RWPE1 (cell line): ENCODE results near the gene SCNN1B.
"Not testable (repeated sequence)": the region's sequence is repeated elsewhere in the genome, so short reads cannot be mapped to it uniquely, and the experiment has no call there.

Source experiments
- CTCF ChIA-PET: fragments of 350-600 bp; sonication (Branson Sonifier 250); formaldehyde crosslinking; extraction: SDS; loops from one replicate; lab custom pipeline; 2021; lab: Yijun Ruan, JAX
- POLR2A ChIA-PET: fragments of 400-600 bp; formaldehyde crosslinking; extraction: SDS; loops from one replicate; lab custom pipeline; 2020; ENCODE audit warnings: antibody characterized with exemption; ENCODE audit not compliant: low non-redundant PET; lab: Yijun Ruan, JAX
- DNase-seq: peaks from one replicate; pipeline ENCODE4 v3.0.0; 2012; ENCODE audit warnings: low spot score
- H3K27ac ChIP-seq: fragments of 450-650 bp; 2 replicates; pipeline ENCODE4 v1.5.1; 2017
- TF ChIP-seq, protein P1 (sequence below): fragments of 450-650 bp; conservative IDR thresholded peaks from 2 replicates; pipeline ENCODE4 v1.5.1; 2017; ENCODE audit warnings: low read depth, mild to moderate bottlenecking

The SCNN1B gene

DNA sequence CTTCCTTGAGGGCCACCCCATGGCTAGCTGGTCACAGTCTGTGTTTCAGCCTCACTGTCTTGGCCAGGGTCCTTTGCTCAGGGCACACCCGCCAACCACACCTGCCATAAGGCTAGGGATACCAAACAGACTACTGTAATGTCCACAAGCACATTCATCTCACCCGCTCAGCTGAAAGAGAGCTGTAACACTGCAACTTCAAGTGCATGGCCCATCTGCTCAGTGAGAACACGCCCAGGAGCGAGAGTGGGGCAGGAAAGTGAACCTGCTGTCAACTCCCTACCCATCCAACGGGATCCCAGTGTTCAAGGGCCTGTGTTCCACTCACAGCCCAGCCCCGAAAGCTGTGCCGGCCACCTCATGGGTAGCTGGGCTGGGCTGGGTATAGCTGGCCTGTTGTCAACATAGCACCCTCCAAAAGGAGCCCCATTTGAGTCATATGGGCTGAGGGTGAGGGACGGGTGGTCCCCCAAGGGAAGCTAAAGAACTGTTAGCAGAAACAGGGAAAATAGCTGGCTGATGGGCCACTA, 55.7 kb downstream of the SCNN1B start:
- DNase-seq: no peak
- TF ChIP-seq, protein P1, sequence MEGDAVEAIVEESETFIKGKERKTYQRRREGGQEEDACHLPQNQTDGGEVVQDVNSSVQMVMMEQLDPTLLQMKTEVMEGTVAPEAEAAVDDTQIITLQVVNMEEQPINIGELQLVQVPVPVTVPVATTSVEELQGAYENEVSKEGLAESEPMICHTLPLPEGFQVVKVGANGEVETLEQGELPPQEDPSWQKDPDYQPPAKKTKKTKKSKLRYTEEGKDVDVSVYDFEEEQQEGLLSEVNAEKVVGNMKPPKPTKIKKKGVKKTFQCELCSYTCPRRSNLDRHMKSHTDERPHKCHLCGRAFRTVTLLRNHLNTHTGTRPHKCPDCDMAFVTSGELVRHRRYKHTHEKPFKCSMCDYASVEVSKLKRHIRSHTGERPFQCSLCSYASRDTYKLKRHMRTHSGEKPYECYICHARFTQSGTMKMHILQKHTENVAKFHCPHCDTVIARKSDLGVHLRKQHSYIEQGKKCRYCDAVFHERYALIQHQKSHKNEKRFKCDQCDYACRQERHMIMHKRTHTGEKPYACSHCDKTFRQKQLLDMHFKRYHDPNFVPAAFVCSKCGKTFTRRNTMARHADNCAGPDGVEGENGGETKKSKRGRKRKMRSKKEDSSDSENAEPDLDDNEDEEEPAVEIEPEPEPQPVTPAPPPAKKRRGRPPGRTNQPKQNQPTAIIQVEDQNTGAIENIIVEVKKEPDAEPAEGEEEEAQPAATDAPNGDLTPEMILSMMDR: no peak
- POLR2A ChIA-PET: no interaction called here
- CTCF ChIA-PET: no interaction called here
- H3K27ac ChIP-seq: no peak overlapping the region

DNA sequence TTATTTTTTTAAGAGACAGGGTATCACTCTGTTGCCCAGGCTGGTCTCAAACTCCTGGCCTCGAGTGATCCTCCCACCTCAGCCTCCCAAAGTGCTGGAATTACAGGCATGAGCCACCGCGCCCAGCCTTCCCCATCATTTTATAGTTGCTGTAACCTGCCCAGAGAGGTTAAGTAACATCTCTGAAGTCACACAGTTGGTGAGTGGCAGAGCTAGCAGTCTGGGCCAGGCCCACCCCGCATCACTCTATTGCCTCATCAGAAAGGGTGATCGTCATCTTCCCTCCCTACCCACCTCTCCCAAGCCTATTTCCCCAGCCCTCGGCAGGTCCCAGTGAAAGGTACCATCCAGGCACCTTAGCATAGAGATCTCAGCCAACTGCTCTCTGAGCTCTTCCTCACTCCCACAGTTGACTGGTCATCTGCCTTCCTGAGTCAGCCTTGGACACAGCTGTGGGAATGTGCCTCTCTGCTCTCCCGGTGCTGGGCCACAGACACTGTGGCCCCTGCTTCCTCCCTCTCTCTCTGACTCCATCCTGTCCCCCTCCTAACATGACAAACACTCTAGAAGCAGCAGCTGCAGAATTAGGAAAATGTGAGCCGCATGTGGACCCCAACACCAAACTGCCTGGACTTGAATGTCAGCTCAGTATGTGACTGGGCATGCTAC, 57.1 kb downstream of the SCNN1B start:
- ChIA-PET CTCF (interaction anchor here (0.5 kb wide), 1 partner anchor 16 kb away, joined by 3 read pairs; no protein-coding TSS in a partner anchor), POLR2A (no interaction called here)
- TF ChIP-seq, protein P1: no peak
- H3K27ac ChIP-seq: no peak overlapping the region
- no peak for DNase-seq

DNA sequence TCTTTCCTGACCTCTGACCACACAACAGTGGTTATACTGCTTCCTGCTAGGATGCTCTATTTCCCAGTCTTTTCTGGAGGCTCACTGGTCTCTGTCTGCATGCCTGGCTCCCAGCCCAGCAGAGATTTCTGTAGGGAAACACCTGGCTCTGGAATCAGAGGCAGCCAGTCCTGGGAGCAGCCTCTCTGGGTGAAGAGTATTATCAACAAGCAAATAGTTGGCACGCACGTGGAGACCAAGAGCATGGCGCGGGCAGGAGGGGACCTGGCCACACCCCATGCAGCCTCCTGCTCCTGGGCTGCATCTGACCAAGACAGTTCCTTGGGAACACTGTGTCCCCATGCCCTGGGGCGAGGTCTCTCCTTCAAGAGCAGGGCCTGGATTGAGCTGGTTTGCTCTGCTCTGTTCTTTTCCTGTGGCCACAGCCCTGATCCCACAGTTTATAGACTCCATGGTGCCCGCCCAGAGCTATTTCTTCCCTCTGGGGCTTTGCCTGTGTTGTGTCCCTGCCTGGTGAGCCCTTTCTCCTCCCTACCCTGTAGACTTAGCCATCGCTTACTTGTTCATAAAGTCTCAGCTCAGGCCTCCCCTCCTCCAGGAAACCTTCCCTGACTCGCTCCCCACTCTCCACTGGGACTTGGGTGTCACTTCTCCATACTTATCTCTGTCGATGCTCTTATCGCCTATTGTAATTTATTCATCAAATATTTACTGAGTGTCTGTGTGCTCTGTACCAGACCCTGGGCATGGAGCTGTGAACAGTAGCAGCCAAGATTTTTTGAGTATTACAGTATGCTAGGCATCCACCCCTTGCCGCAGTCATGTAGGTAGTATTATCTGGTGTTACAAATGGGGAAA, 60.6 kb downstream of the SCNN1B start:
- POLR2A ChIA-PET: no interaction called here
- CTCF ChIA-PET: no interaction called here
- TF ChIP-seq, protein P1: no peak
- peak; percentile 25 for DNase-seq
- H3K27ac ChIP-seq: peak overlapping the region; percentile 92

DNA sequence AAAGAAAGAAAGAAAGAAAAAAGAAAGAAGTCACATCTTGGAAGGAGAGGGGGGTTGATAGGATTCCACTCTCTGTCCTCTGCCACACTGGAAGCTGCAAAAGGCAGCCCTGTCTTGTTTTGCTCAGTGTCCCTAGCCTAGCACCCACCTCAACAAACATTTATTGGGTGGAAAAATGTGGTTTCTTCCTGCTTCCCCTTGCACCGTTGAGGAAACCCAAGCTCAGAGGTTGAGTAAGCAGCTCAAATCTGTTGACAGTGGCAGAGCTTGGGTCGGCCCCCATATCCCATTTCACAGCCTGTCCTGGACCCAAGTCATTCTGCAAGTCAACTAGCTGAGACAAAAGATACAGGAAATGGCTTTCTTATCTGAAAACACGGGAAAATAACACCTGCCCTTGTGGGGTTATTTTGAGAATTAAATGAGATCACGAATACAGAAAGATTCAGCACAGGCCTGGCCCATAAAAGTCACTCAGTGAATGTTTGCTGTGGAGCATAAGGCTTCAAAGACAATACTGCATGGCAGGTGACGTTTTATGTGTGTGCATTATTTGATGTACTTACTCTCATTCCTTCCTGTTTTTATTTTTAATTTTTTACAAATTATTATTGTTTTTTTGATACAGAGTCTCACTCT, 63.6 kb downstream of the SCNN1B start:
- no peak overlapping the region for H3K27ac ChIP-seq
- TF ChIP-seq, protein P1: no peak
- DNase-seq: no peak
- POLR2A ChIA-PET: no interaction called here
- CTCF ChIA-PET: interaction anchor here (1.2 to 1.7 kb wide), 2 partner anchors 69 to 183 kb away, joined by 5 read pairs; no protein-coding TSS in a partner anchor

DNA sequence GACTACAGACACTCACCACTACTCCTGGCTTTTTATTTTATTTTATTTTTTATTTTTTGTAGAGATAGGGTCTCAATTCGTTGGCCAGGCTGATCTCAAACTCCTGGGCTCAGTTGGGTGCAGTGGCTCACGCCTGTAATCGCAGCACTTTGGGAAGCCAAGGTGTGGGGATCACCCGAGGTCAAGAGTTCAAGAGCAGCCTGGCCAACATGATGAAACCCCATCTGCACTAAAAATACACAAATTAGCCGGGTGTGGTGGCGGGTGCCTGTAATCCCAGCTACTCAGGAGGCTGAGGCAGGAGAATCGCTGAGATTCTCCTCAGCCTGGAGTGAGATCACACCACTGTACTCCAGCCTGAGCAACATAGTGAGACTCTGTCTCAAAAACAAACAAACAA, 64.2 kb downstream of the SCNN1B start:
- DNase-seq, POLR2A ChIA-PET: not testable (repeated sequence)
- CTCF ChIA-PET: interaction anchor here (1.7 kb wide), 1 partner anchor 183 kb away, joined by 5 read pairs; no protein-coding TSS in a partner anchor
- 0 out of 2 replicates have a peak overlapping the region, but pooled peaks have one; percentile 7 for H3K27ac ChIP-seq

DNA sequence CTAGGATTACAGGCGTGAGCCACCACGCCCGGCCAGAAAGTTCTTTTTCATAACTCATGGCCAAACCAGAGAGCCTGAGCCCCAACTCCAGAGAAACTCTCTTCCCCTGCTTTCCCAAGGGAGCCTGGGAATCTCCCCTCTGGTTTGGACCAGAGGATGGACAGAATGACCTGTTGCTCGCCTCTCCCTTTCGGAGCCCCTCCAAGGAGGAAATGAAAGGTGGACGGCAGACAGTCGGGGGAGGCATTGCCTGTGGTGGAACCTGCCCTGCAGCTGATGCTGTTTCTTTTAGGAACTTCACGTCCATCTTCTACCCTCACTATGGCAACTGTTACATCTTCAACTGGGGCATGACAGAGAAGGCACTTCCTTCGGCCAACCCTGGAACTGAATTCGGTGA, 65.5 kb downstream of the SCNN1B start:
- no peak for DNase-seq
- ChIA-PET POLR2A (no interaction called here), CTCF (no interaction called here)
- H3K27ac ChIP-seq: no peak overlapping the region; the same call in 1 of the 2 replicates
- TF ChIP-seq, protein P1: no peak
